H1 (cell line): ENCODE data around the gene ZNF805. TPM values are rescaled to one million over a fixed set of nuclear protein-coding genes. Genes with fewer than 3 reads are reported as not detected.

Experiments
- CTCF ChIA-PET: fragments of 300-600 bp; sonication (Branson Sonifier 250); formaldehyde crosslinking; loops from one replicate; lab custom pipeline; 2021; ENCODE audit not compliant: partially characterized antibody; lab: Charles Lee
- POLR2A ChIA-PET: fragments of 300-600 bp; sonication (Branson Sonifier 250); formaldehyde crosslinking; loops from one replicate; lab custom pipeline; 2021; ENCODE audit warnings: inconsistent platforms; ENCODE audit not compliant: partially characterized antibody; lab: Charles Lee
- DNase-seq, 2 experiments: peaks; one replicate each; pipeline versions ENCODE4 v3.0.0 to v3.0.0-alpha.2; 2010 to 2022; ENCODE audit warnings: low spot score in 2 of 2, low read depth in 1 of 2, mixed read lengths in 1 of 2
- FAIRE-seq: peaks from 2 replicates; lab custom pipeline; 2011; peaks lifted over from hg19 to GRCh38; lab: Jason Lieb, UNC
- H2AFZ ChIP-seq: 2 replicates; pipeline ENCODE4 v1.8.1; 2012; ENCODE audit warnings: low read length, inconsistent platforms
- H2AK5ac ChIP-seq: 2 replicates; pipeline ENCODE4 v1.6.1; 2013; ENCODE audit warnings: low read depth, low read length
- H2BK120ac ChIP-seq: replicated peaks from 2 replicates; pipeline ENCODE3; 2013; ENCODE audit warnings: low read depth, low read length, inconsistent platforms
- H2BK12ac ChIP-seq: 2 replicates; pipeline ENCODE4 v1.6.1; 2013; ENCODE audit warnings: low read depth, low read length
- H2BK15ac ChIP-seq: 2 replicates; pipeline ENCODE4 v1.6.1; 2013; ENCODE audit warnings: low read length
- H2BK20ac ChIP-seq: 2 replicates; pipeline ENCODE4 v1.6.1; 2013; ENCODE audit warnings: low read length
- H2BK5ac ChIP-seq: 2 replicates; pipeline ENCODE4 v1.6.1; 2013; ENCODE audit warnings: low read depth, low read length
- H3K14ac ChIP-seq: 2 replicates; pipeline ENCODE4 v1.6.1; 2013; ENCODE audit warnings: inconsistent platforms; ENCODE audit not compliant: insufficient read length
- H3K18ac ChIP-seq: 2 replicates; pipeline ENCODE4 v1.6.1; 2013; ENCODE audit warnings: low read length; ENCODE audit errors: extremely low read depth
- H3K23ac ChIP-seq: 2 replicates; pipeline ENCODE4 v1.6.1; 2013; ENCODE audit warnings: inconsistent platforms; ENCODE audit not compliant: insufficient read length
- H3K23me2 ChIP-seq: 2 replicates; pipeline ENCODE4 v1.6.1; 2013; ENCODE audit warnings: low read depth, low read length
- H3K27ac ChIP-seq: 2 replicates; pipeline ENCODE4 v1.6.1; 2011; ENCODE audit warnings: low read depth, low read length, inconsistent platforms
- H3K27me3 ChIP-seq, 4 experiments: replicated peaks in 1 of 4; 1 replicate in 1 of 4; 2 replicates in 3 of 4; pipeline versions ENCODE4 v1.6.1 to v1.8.1; 2011 to 2013; ENCODE audit warnings: low read length in 3 of 4, mild to moderate bottlenecking in 3 of 4, inconsistent platforms in 2 of 4, mixed read lengths in 2 of 4, moderate library complexity in 1 of 4; ENCODE audit not compliant: control insufficient read depth in 3 of 4, insufficient read depth in 3 of 4; ENCODE audit errors: extremely low read depth in 1 of 4
- H3K36me3 ChIP-seq, 4 experiments: 2 replicates each; pipeline versions ENCODE4 v1.6.1 to v1.8.1; 2011 to 2013; ENCODE audit warnings: mild to moderate bottlenecking in 4 of 4, low read length in 3 of 4, moderate library complexity in 2 of 4, control low read depth in 1 of 4, inconsistent platforms in 1 of 4; ENCODE audit not compliant: insufficient read depth in 4 of 4, control insufficient read depth in 2 of 4
- H3K4ac ChIP-seq: replicated peaks from 2 replicates; pipeline ENCODE3; 2013; ENCODE audit warnings: low read length, low read depth, mixed read lengths, inconsistent platforms; ENCODE audit not compliant: insufficient read length
- H3K4me1 ChIP-seq, 4 experiments: replicated peaks in 1 of 4; 1 replicate in 1 of 4; 2 replicates in 3 of 4; pipeline versions ENCODE4 v1.6.1 to v1.8.1; 2011 to 2013; ENCODE audit warnings: low read length in 3 of 4, inconsistent platforms in 2 of 4, mixed read lengths in 1 of 4; ENCODE audit not compliant: insufficient read depth in 4 of 4, control insufficient read depth in 3 of 4
- H3K4me2 ChIP-seq, 2 experiments: 2 replicates each; pipeline versions ENCODE4 v1.6.1 to v1.8.1; 2011 to 2013; ENCODE audit warnings: low read depth in 2 of 2, low read length in 2 of 2, control low read depth in 1 of 2, inconsistent platforms in 1 of 2, mild to moderate bottlenecking in 1 of 2; ENCODE audit not compliant: insufficient read depth in 1 of 2
- H3K4me3 ChIP-seq, 4 experiments: fragments of 200-600, 300-600 bp in 1 of 4; sonication (generic), shearing (Covaris generic), sonication (Bioruptor Twin) in 1 of 4; 2 replicates each; pipeline versions ENCODE4 v1.5.1 to v1.8.1; 2011 to 2016; ENCODE audit warnings: low read length in 4 of 4, low read depth in 3 of 4, control low read depth in 2 of 4, inconsistent platforms in 2 of 4, mild to moderate bottlenecking in 2 of 4, mixed read lengths in 1 of 4, moderate library complexity in 1 of 4; ENCODE audit not compliant: insufficient read depth in 2 of 4; ENCODE audit errors: extremely low read depth in 1 of 4
- H3K56ac ChIP-seq: replicated peaks from 2 replicates; pipeline ENCODE3; 2013; ENCODE audit warnings: low read depth, mild to moderate bottlenecking, mixed read lengths, low read length, inconsistent platforms; ENCODE audit not compliant: insufficient read length
- H3K79me1 ChIP-seq: 2 replicates; pipeline ENCODE4 v1.6.1; 2013; ENCODE audit warnings: low read depth, low read length, control low read depth
- H3K79me2 ChIP-seq, 2 experiments: 2 replicates each; pipeline versions ENCODE4 v1.6.1 to v1.8.1; 2012 to 2013; ENCODE audit warnings: low read length in 2 of 2, mild to moderate bottlenecking in 2 of 2, inconsistent platforms in 1 of 2; ENCODE audit not compliant: insufficient read depth in 2 of 2, control insufficient read depth in 1 of 2
- H3K9ac ChIP-seq, 4 experiments: replicated peaks in 1 of 4; 1 replicate in 1 of 4; 2 replicates in 3 of 4; pipeline versions ENCODE4 v1.6.1 to v1.8.1; 2011 to 2013; ENCODE audit warnings: low read depth in 3 of 4, low read length in 3 of 4, control low read depth in 2 of 4, mild to moderate bottlenecking in 2 of 4, moderate library complexity in 2 of 4, inconsistent platforms in 1 of 4; ENCODE audit errors: extremely low read depth in 1 of 4
- H3K9me3 ChIP-seq, 2 experiments: 2 replicates each; pipeline versions ENCODE4 v1.6.1 to v1.8.1; 2012 to 2013; ENCODE audit warnings: mild to moderate bottlenecking in 2 of 2, moderate library complexity in 2 of 2, control low read depth in 1 of 2, inconsistent platforms in 1 of 2, low read depth in 1 of 2, low read length in 1 of 2, mixed read lengths in 1 of 2; ENCODE audit not compliant: insufficient read depth in 2 of 2
- H4K20me1 ChIP-seq, 2 experiments: replicated peaks in 1 of 2; 2 replicates each; pipeline versions ENCODE3 to v1.8.1; 2011 to 2013; ENCODE audit warnings: inconsistent platforms in 2 of 2, low read length in 2 of 2, mild to moderate bottlenecking in 1 of 2; ENCODE audit not compliant: insufficient read depth in 2 of 2, control insufficient read depth in 1 of 2
- H4K5ac ChIP-seq: 2 replicates; pipeline ENCODE4 v1.6.1; 2013; ENCODE audit warnings: low read length, low read depth, mixed read lengths, inconsistent platforms; ENCODE audit not compliant: insufficient read length
- H4K8ac ChIP-seq: 2 replicates; pipeline ENCODE4 v1.8.0; 2013; ENCODE audit warnings: mild to moderate bottlenecking, moderate library complexity, low read length, inconsistent platforms; ENCODE audit not compliant: insufficient read depth; ENCODE audit errors: extremely low read depth
- H4K91ac ChIP-seq: replicated peaks from 2 replicates; pipeline ENCODE3; 2013; ENCODE audit warnings: low read length, mixed read lengths, inconsistent platforms; ENCODE audit not compliant: insufficient read length
- BACH1 ChIP-seq: IDR thresholded peaks from 2 replicates; pipeline ENCODE4 v1.6.1; 2012; ENCODE audit warnings: low read length, improper control_type of control experiment
- BCL11A ChIP-seq, 2 experiments: IDR thresholded peaks; one replicate each; pipeline ENCODE4 v1.6.1; 2011; ENCODE audit warnings: low read depth in 2 of 2, low read length in 2 of 2, mild to moderate bottlenecking in 2 of 2
- BRCA1 ChIP-seq: IDR thresholded peaks from 2 replicates; pipeline ENCODE4 v1.6.1; 2012; ENCODE audit warnings: low read depth, low read length, improper control_type of control experiment
- CEBPB ChIP-seq: IDR thresholded peaks from 2 replicates; pipeline ENCODE4 v1.6.1; 2012; ENCODE audit warnings: low read depth, low read length
- HDAC2 ChIP-seq, 2 experiments: fragments of 300-600 bp in 1 of 2; sonication (generic) in 1 of 2; IDR thresholded peaks; 2 replicates each; pipeline ENCODE4 v1.6.1; 2011 to 2012; ENCODE audit warnings: low read depth in 2 of 2, low read length in 2 of 2, mild to moderate bottlenecking in 2 of 2, moderate library complexity in 2 of 2, borderline replicate concordance in 1 of 2, inconsistent platforms in 1 of 2
- JUND ChIP-seq: IDR thresholded peaks from 2 replicates; pipeline ENCODE4 v1.6.1; 2011; ENCODE audit warnings: mild to moderate bottlenecking, improper control_type of control experiment, low read length
- SIRT6 ChIP-seq: IDR thresholded peaks from one replicate; pipeline ENCODE4 v1.7.1; 2012; ENCODE audit warnings: low read length, inconsistent platforms
- YY1 ChIP-seq: IDR thresholded peaks from 2 replicates; pipeline ENCODE4 v1.6.1; 2011; ENCODE audit warnings: low read depth, mild to moderate bottlenecking, low read length
- WGBS, 2 experiments: shearing (Covaris generic) in 1 of 2; methylation state at CpG; one replicate each; pipeline versions ENCODE4 v1.1.6 to v1.1.7; 2013 to 2015; ENCODE audit warnings: low lambda C conversion rate in 2 of 2, mixed read lengths in 2 of 2, inconsistent platforms in 1 of 2, low coverage in 1 of 2, missing lambda C conversion rate in 1 of 2; ENCODE audit not compliant: insufficient replicate concordance in 2 of 2, insufficient coverage in 1 of 2, insufficient read length in 1 of 2; ENCODE audit errors: extremely low coverage in 1 of 2, missing lambda C conversion rate in 1 of 2; 5-methylcytosine and 5-hydroxymethylcytosine counted together
- polyA plus RNA-seq, 7 experiments: library from polyadenylated mRNA; depleted of rRNA in 3 of 7; stranded (reverse) in 5 of 7; unstranded in 2 of 7; fragments of >200 nt in 5 of 7; fragments of 200-250 nt in 2 of 7; gene quantifications; 1 replicate in 5 of 7; 2 replicates in 1 of 7; 4 replicates in 1 of 7; pipeline versions ENCODE4 v1.2.1 to v1.2.3, GENCODE V29; 2011 to 2013; ENCODE audit warnings: missing spikeins in 2 of 7, mixed read lengths in 2 of 7
- total RNA-seq: library from RNA; stranded (reverse); fragmentation: NEBNext Ultra II Directional; extraction: Animal tissue kit (Norgen Biotek cat#: 25700); gene quantifications from 2 replicates; pipeline ENCODE4 v1.2.1, GENCODE V29; 2021

ZNF805 gene
- total and polyA plus RNA-seq, 2 of the 8 experiments (the other 6 are each of a cell fraction or from before 2014, with no cell fraction given) = 2.3 to 14.8 TPM

GRCh38 chr19:57293719-57294118 lies 53.3 kb downstream of the ZNF805 start:
- Histone ChIP-seq H3K4me3 (no peak overlapping the region), H2BK120ac (no peak overlapping the region), H2BK20ac (no peak overlapping the region), H3K14ac (no peak overlapping the region), H2BK12ac (no peak overlapping the region), H3K79me2 (peaks cover 0 to 74% of the 10 kb centered on the region in 2 experiments; a peak in 3 of 4 replicates), H4K91ac (no peak overlapping the region), H3K4me2 (no peak overlapping the region), H3K18ac (no peak overlapping the region), H2BK5ac (no peak overlapping the region), H3K23ac (no peak overlapping the region), H4K8ac (no peak overlapping the region), H3K79me1 (peaks cover 9% of the 10 kb centered on the region; the same call in 1 of the 2 replicates), H2AFZ (no peak overlapping the region), H3K4me1 (no peaks in the 10 kb centered on the region), H3K27me3 (no peaks in the 10 kb centered on the region), H2BK15ac (no peak overlapping the region), H2AK5ac (no peak overlapping the region), H3K56ac (no peak overlapping the region), H3K9me3 (peaks cover 0 to 4% of the 10 kb centered on the region in 2 experiments; a peak in 1 of 4 replicates), H4K20me1 (peaks cover 4 to 7% of the 10 kb centered on the region in 2 experiments), H3K36me3 (peaks cover 22 to 45% (median 37%) of the 10 kb centered on the region in 4 experiments), H4K5ac (no peak overlapping the region), H3K23me2 (no peaks in the 10 kb centered on the region), H3K4ac (no peak overlapping the region), H3K27ac (no peak overlapping the region), H3K9ac (no peak overlapping the region)
- no peak for TF ChIP-seq CEBPB
- TF ChIP-seq BACH1 = no peak
- TF ChIP-seq YY1 = no peak
- TF ChIP-seq BCL11A (IDR thresholded peaks at IDR 0.05; ENCODE audit: low read depth in 2 of 2, low read length in 2 of 2) = no peak
- TF ChIP-seq JUND = no peak
- no peak for TF ChIP-seq HDAC2 (IDR thresholded peaks at IDR 0.05; ENCODE audit: borderline replicate concordance in 1 of 2, low read depth in 2 of 2, low read length in 2 of 2)
- TF ChIP-seq BRCA1 = no peak
- no peak for TF ChIP-seq SIRT6
- POLR2A ChIA-PET = no interaction called here
- FAIRE-seq = no peak
- DNase-seq = no peak
- CTCF ChIA-PET = no interaction called here
- 82% methylated on average over 1 of the region's 1 CpG; no CpG with 5 or more reads in 1 of the 2 experiments for WGBS, 2 experiments
